Transverse colon (tissue), 4 donors: ENCODE data around the gene MPRIP.

Experiments used
- CTCF ChIP-seq, 5 experiments: fragments of 200-600 bp in 3 of 5; fragments of 450-650 bp in 2 of 5; sonication (generic) in 3 of 5; IDR thresholded peaks; 1 replicate in 2 of 5; 2 replicates in 3 of 5; pipeline ENCODE4 v1.5.1; 2016 to 2017; ENCODE audit warnings: antibody characterized with exemption in 5 of 5, inconsistent platforms in 3 of 5, mild to moderate bottlenecking in 2 of 5, moderate library complexity in 1 of 5
- POLR2AphosphoS5 ChIP-seq, 3 donors: sonication (generic); formaldehyde crosslinking; IDR thresholded peaks; one replicate each; pipeline ENCODE4 v1.6.1; 2016; ENCODE audit warnings: antibody characterized with exemption in 3 of 3

- TF ChIP-seq CTCF (IDR thresholded peaks at IDR 0.05) (no peak), POLR2AphosphoS5 (IDR thresholded peaks at IDR 0.05) (no peak)
Observed at GRCh38 chr17:17182598-17183136, 140.4 kb downstream of the MPRIP start.
